Common myeloid progenitor, CD34-positive (primary cell): Measurements from ENCODE around the gene LMO2.
A peak's percentile ranks its signal among the peaks of the same experiment; 100 is the strongest.

ENCODE experiments used
- CTCF ChIA-PET: fragments of 350-600 bp; sonication (Branson Sonifier 250); formaldehyde crosslinking; loops from one replicate; lab custom pipeline; 2021; ENCODE audit warnings: antibody characterized with exemption; lab: Charles Lee
- POLR2A ChIA-PET: fragments of 350-600 bp; sonication (Branson Sonifier 250); formaldehyde crosslinking; loops from one replicate; lab custom pipeline; 2021; ENCODE audit warnings: antibody characterized with exemption; lab: Charles Lee
- DNase-seq, 3 donors: peaks; one replicate each; pipeline versions ENCODE4 v3.0.0 to v3.0.0-alpha.2; 2013
- H3K27ac ChIP-seq, 2 experiments: 1 replicate in 1 of 2; 2 replicates in 1 of 2; pipeline ENCODE4 v1.7.0; 2013; ENCODE audit warnings: inconsistent platforms in 2 of 2, low read length in 2 of 2, mild to moderate bottlenecking in 2 of 2, low read depth in 1 of 2, moderate library complexity in 1 of 2; ENCODE audit not compliant: severe bottlenecking in 2 of 2, insufficient read depth in 1 of 2, poor library complexity in 1 of 2
- H3K27me3 ChIP-seq, 5 experiments: replicated peaks in 2 of 5; 1 replicate in 3 of 5; 2 replicates in 2 of 5; pipeline versions ENCODE4 v1.6.1 to v1.7.0; 2013; ENCODE audit warnings: low read length in 4 of 5, mild to moderate bottlenecking in 2 of 5, moderate library complexity in 2 of 5, inconsistent platforms in 1 of 5; ENCODE audit not compliant: insufficient read depth in 5 of 5, control insufficient read depth in 4 of 5
- H3K36me3 ChIP-seq, 4 experiments: 1 replicate in 2 of 4; 2 replicates in 2 of 4; pipeline versions ENCODE4 v1.6.1 to v1.7.0; 2013; ENCODE audit warnings: low read length in 3 of 4, control low read depth in 1 of 4, mild to moderate bottlenecking in 1 of 4; ENCODE audit not compliant: control insufficient read depth in 4 of 4, insufficient read depth in 4 of 4
- H3K4me1 ChIP-seq, 4 experiments: 1 replicate in 3 of 4; 2 replicates in 1 of 4; pipeline versions ENCODE4 v1.6.1 to v1.7.1; 2013; ENCODE audit warnings: low read length in 3 of 4, mild to moderate bottlenecking in 3 of 4, control low read depth in 1 of 4, inconsistent platforms in 1 of 4, moderate library complexity in 1 of 4; ENCODE audit not compliant: control insufficient read depth in 4 of 4, insufficient read depth in 4 of 4; ENCODE audit errors: control extremely low read depth in 1 of 4
- H3K4me3 ChIP-seq, 7 experiments: 1 replicate in 4 of 7; 2 replicates in 3 of 7; pipeline versions ENCODE4 v1.5.1 to v1.7.0; 2013; ENCODE audit warnings: mild to moderate bottlenecking in 7 of 7, low read length in 6 of 7, moderate library complexity in 6 of 7, inconsistent platforms in 2 of 7, low read depth in 2 of 7, control low read depth in 1 of 7; ENCODE audit not compliant: insufficient read depth in 4 of 7, control insufficient read depth in 1 of 7; ENCODE audit errors: extremely low read depth in 1 of 7
- H3K9me3 ChIP-seq, 5 experiments: 1 replicate in 4 of 5; 2 replicates in 1 of 5; pipeline versions ENCODE4 v1.6.1 to v1.7.1; 2013; ENCODE audit warnings: low read length in 4 of 5, mild to moderate bottlenecking in 2 of 5, inconsistent platforms in 1 of 5, low read depth in 1 of 5, moderate library complexity in 1 of 5; ENCODE audit not compliant: control insufficient read depth in 4 of 5, insufficient read depth in 2 of 5; ENCODE audit errors: control extremely low read depth in 1 of 5
- WGBS: methylation state at CpG from one replicate; pipeline ENCODE4 v1.1.5; 2013; ENCODE audit not compliant: insufficient coverage; 5-methylcytosine and 5-hydroxymethylcytosine counted together

Gene LMO2

DNA sequence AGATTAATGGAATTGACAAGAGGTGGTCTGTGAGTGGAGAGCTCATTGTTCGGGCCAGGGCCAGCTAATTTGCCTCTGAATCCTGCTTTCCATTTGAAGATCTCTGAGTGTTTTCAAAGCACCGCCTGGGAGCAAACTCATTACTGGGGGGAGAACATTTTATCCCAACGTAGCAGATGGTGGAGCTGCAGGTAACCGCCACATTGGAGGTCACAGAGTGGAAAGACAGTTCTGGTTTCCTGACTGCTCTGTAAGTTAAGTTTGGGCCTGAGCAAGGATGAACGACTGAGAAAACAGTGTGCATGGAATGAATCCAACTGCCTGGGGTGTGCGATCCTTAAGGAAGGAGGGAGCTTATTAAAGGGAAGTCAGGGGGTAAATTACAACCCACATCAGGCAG is 30.5 kb downstream of the LMO2 start:
- CTCF ChIA-PET, result interaction anchor here (0.9 to 16.7 kb wide), 13 partner anchors 11 to 233 kb away, joined by 3 to 409 read pairs (median 4); partner anchors contain the start of gene LMO2
- POLR2A ChIA-PET, result no interaction called here
- Histone ChIP-seq H3K27me3 (no peaks in the 10 kb centered on the region), H3K4me3 (no peak overlapping the region), H3K4me1 (peaks cover 3 to 66% (median 28%) of the 10 kb centered on the region in 4 experiments), H3K27ac (peak overlapping the region in 1 of 2 experiments; percentile 38), H3K9me3 (no peaks in the 10 kb centered on the region), H3K36me3 (peaks cover 33 to 92% (median 72%) of the 10 kb centered on the region in 4 experiments)
- DNase-seq, result no peak
- 85% methylated on average over 5 of the region's 6 CpGs for WGBS

DNA sequence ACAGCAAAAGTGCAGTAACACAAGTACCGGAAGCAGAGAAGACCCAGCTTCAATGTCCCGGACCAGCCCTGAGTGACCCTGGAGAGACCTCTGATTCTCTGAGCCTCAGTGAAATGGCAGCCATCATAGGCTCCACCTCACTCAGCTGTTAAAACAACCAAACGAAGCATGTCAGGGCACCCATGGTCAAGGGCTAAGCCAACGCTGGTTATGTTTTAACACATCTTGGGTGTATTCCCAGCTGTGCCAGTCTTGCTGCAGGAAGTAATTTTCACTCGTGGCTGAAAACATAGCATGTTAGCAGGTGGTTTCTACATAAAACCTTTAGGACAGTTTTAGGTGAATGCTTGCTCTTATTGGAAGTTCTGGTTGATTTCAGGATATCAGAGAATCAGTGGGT is 30.9 kb downstream of the LMO2 start:
- H3K4me1 ChIP-seq, result peaks cover 3 to 62% (median 26%) of the 10 kb centered on the region in 4 experiments
- ChIA-PET CTCF (interaction anchor here (0.9 to 16.7 kb wide), 11 partner anchors 10 to 209 kb away, joined by 3 to 409 read pairs (median 4); partner anchors contain the start of gene LMO2), POLR2A (no interaction called here)
- H3K36me3 ChIP-seq, result peaks cover 38 to 92% (median 74%) of the 10 kb centered on the region in 4 experiments
- no peaks in the 10 kb centered on the region for H3K9me3 ChIP-seq
- WGBS, result 80% methylated on average over 5 of the region's 5 CpGs
- H3K4me3 ChIP-seq, result no peak overlapping the region
- H3K27me3 ChIP-seq, result no peaks in the 10 kb centered on the region
- DNase-seq, result no peak
- peak overlapping the region in 1 of 2 experiments; percentile 38 for H3K27ac ChIP-seq

DNA sequence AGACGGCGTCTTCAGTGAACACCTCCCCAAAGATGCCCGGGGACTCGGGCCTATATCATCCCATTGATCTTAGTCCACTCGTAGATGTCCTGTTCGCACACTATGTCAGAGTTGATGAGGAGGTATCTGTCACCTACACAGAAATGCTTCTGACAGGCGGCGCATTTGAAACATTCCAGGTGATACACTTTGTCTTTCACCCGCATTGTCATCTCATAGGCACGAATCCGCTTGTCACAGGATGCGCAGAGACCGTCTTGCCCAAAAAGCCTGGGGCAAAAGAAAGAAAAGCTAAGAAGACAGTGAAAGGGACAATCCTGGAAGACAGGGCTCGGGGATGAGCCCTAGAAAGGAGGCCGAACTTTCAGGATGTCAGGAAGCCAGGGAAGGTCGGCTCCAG is 32.6 kb downstream of the LMO2 start:
- Histone ChIP-seq H3K4me3 (no peak overlapping the region), H3K4me1 (peaks cover 0 to 50% (median 18%) of the 10 kb centered on the region in 4 experiments), H3K9me3 (no peaks in the 10 kb centered on the region), H3K36me3 (peaks cover 30 to 87% (median 72%) of the 10 kb centered on the region in 4 experiments), H3K27me3 (no peaks in the 10 kb centered on the region), H3K27ac (peak overlapping the region in 1 of 2 experiments; percentile 39)
- CTCF ChIA-PET, result interaction anchor here (1.0 to 16.7 kb wide), 16 partner anchors 9 to 132 kb away, joined by 3 to 409 read pairs (median 8); partner anchors contain the start of gene LMO2
- no peak for DNase-seq
- WGBS, result 93% methylated on average over 16 of the region's 16 CpGs
- POLR2A ChIA-PET, result no interaction called here

DNA sequence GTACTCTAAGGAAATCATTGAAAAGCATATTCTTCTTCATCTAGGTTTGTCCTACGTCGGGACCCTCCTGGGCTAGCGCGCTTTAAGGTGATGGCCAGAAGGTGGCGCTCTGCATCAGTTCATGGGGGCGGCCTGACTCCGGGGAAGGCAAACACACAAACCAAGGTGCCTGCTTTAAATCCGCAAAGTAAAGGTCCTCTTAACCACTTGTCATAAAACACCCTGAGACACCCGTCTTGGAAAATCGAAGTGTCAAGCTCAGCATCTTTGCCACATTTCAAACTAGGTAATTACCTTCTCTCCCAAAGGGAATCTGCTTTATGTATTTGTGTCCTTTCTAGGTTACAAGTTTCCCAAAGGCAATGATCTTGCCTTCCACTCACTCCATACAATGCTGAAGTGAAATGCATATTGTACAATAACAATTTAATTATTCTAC is 33.9 kb downstream of the LMO2 start:
- ChIA-PET CTCF (interaction anchor here (0.7 to 16.7 kb wide), 27 partner anchors 9 to 249 kb away, joined by 3 to 409 read pairs (median 5); no protein-coding TSS in a partner anchor), POLR2A (no interaction called here)
- H3K36me3 ChIP-seq, result peaks cover 28 to 73% (median 60%) of the 10 kb centered on the region in 4 experiments
- H3K27me3 ChIP-seq, result no peaks in the 10 kb centered on the region
- WGBS, result 0% methylated on average over 10 of the region's 10 CpGs
- no peak overlapping the region for H3K4me3 ChIP-seq
- peak; percentile 85 to 91 (median 87) for DNase-seq
- peaks cover 0 to 39% (median 13%) of the 10 kb centered on the region in 4 experiments for H3K4me1 ChIP-seq
- H3K9me3 ChIP-seq, result no peaks in the 10 kb centered on the region
- H3K27ac ChIP-seq, result no peak overlapping the region

DNA sequence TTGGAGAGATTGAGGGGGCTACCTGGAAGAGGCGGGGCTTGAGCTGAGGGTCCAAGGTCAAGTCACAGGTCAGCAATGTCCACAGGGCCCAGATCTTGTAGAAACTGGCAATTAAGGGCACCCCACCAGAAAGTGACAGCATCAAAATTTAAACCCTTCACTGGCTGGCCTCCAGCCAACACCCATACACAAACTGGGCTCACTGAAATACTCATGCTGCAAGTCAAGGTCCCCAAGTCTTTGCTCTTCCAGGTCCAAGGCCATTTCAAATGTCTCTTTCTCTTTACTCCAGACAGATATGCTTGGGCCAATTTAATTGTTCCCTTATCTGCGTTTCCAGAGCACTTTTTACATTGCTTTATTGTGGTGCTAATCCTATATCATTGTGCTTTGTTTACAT is 36.4 kb downstream of the LMO2 start:
- Histone ChIP-seq H3K27ac (peak overlapping the region in 1 of 2 experiments; percentile 26), H3K27me3 (no peaks in the 10 kb centered on the region), H3K4me1 (peaks cover 0 to 19% (median 7%) of the 10 kb centered on the region in 4 experiments), H3K9me3 (no peaks in the 10 kb centered on the region), H3K36me3 (peaks cover 15 to 58% (median 38%) of the 10 kb centered on the region in 4 experiments), H3K4me3 (no peak overlapping the region)
- WGBS, result no CpG with 5 or more reads among the region's 2 CpGs
- ChIA-PET POLR2A (no interaction called here), CTCF (interaction anchor here (1.1 to 16.7 kb wide), 3 partner anchors 119 to 135 kb away, joined by 3 to 409 read pairs (median 48); no protein-coding TSS in a partner anchor)
- DNase-seq, result no peak

DNA sequence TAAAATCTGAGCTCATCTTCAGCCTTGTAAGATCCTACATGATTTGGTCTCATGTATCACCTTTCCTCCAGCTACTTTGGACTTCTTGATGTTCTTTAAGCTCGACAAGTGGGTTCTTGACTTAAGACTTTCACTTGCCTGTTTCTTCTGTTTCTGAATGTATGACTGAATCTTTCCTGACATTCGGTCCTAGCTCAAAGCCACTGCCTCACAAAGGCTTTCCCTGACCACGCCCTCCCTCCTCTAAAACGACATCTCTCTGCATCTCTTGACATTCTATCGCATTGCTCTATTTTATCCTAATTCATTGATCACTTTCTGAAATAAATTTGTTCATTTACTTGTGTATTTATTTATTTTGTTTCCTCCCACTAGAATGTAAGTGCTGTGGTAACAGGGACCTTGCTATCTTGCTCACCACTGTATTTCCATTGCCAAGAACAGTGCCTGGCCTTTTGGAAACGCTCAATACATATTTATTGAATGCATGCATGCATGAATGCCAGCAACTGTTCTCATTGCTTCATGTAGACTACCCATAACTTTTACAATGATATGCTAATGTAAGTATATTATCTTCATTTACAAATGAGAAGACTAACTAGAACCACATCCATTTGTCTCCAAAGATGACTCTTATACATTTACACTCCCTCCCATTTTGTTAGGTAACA is 43.0 kb downstream of the LMO2 start:
- WGBS, result 91% methylated on average over 2 of the region's 6 CpGs

DNA sequence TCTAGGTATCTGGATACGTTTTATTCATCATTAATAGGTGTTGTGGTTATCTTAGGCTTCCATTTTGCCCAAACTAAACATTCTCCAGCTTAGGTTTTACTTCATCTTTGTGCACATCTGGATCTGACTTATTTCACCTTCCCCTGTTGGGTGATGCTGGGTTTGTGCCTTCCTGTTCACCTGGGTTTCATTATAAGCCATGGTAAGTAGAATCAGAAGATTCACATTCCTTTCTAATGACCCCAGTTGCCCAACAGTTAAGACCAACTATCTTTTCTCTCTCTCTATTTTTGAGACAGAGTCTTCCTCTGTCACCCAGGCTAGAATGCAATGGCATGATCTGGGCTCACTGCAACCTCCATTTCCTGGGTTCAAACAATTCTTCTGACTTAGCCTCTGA is 44.6 kb downstream of the LMO2 start:
- Histone ChIP-seq H3K4me1 (no peaks in the 10 kb centered on the region), H3K27me3 (peaks cover 0 to 2% (median 0%) of the 10 kb centered on the region in 5 experiments), H3K27ac (no peak overlapping the region), H3K36me3 (peaks cover 0 to 2% (median 0%) of the 10 kb centered on the region in 4 experiments), H3K4me3 (no peak overlapping the region), H3K9me3 (no peaks in the 10 kb centered on the region)
- ChIA-PET POLR2A (no interaction called here), CTCF (no interaction called here)
- no CpG with 5 or more reads among the region's 1 CpG for WGBS
- DNase-seq, result no peak

More for the DNA sequence above, 43.0 kb downstream of the LMO2 start:
- H3K9me3 ChIP-seq, result no peaks in the 10 kb centered on the region
- H3K36me3 ChIP-seq, result peaks cover 0 to 9% (median 0%) of the 10 kb centered on the region in 4 experiments
- CTCF ChIA-PET, result interaction anchor here (0.8 to 16.7 kb wide), 4 partner anchors 9 to 139 kb away, joined by 4 to 409 read pairs (median 16); no protein-coding TSS in a partner anchor
- POLR2A ChIA-PET, result no interaction called here
- DNase-seq, result no peak
- H3K4me3 ChIP-seq, result no peak overlapping the region
- H3K27me3 ChIP-seq, result no peaks in the 10 kb centered on the region
- H3K4me1 ChIP-seq, result no peaks in the 10 kb centered on the region
- H3K27ac ChIP-seq, result no peak overlapping the region
